Measurements from ENCODE around the gene IRF6.

The IRF6 gene

GRCh38 chr1:209767096-209767495 lies 38.8 kb downstream of the IRF6 start:
- in situ Hi-C loops (cut with HindIII; ENCODE audit: low sequenced_read_pairs) = no loop called here

GRCh38 chr1:209766051-209766450 lies 39.9 kb downstream of the IRF6 start:
- in situ Hi-C loops (cut with HindIII; ENCODE audit: low sequenced_read_pairs) = no loop called here

GRCh38 chr1:209761011-209761635 lies 44.8 kb downstream of the IRF6 start:
- in situ Hi-C loops (cut with HindIII; ENCODE audit: low sequenced_read_pairs) = loop anchor here (5.0 kb wide), 1 partner anchor 34 kb away; no protein-coding TSS in a partner anchor

- in situ Hi-C loops (cut with HindIII; ENCODE audit: low sequenced_read_pairs) = loop anchor here (5.0 kb wide), 1 partner anchor 33 kb away; no protein-coding TSS in a partner anchor
These were observed 46.0 kb downstream of the IRF6 start for GRCh38 chr1:209759829-209760359.

GRCh38 chr1:209758400-209758799 lies 47.5 kb downstream of the IRF6 start:
- in situ Hi-C loops (cut with HindIII; ENCODE audit: low sequenced_read_pairs) = no loop called here

- in situ Hi-C loops (cut with HindIII; ENCODE audit: low sequenced_read_pairs) = no loop called here
These were observed 49.1 kb downstream of the IRF6 start for GRCh38 chr1:209756615-209757445.

- in situ Hi-C loops (cut with HindIII; ENCODE audit: low sequenced_read_pairs) = no loop called here
These were observed 49.9 kb downstream of the IRF6 start, which contains the start of gene TRAF3IP3 for GRCh38 chr1:209755926-209756614. TRAF3IP3 (plus strand) TSS chr1:209756053; CDS start chr1:209760040, 3,987 bp downstream.

GRCh38 chr1:209755256-209755655 lies 50.7 kb downstream of the IRF6 start:
- in situ Hi-C loops (cut with HindIII; ENCODE audit: low sequenced_read_pairs) = no loop called here

GRCh38 chr1:209752890-209753289 lies 53.1 kb downstream of the IRF6 start:
- in situ Hi-C loops (cut with HindIII; ENCODE audit: low sequenced_read_pairs) = no loop called here

GRCh38 chr1:209751627-209752231 lies 54.2 kb downstream of the IRF6 start:
- in situ Hi-C loops (cut with HindIII; ENCODE audit: low sequenced_read_pairs) = no loop called here

- in situ Hi-C loops (cut with HindIII; ENCODE audit: low sequenced_read_pairs) = no loop called here
These were observed 56.1 kb downstream of the IRF6 start for GRCh38 chr1:209749670-209750323.

- in situ Hi-C loops (cut with HindIII; ENCODE audit: low sequenced_read_pairs) = no loop called here
These were observed 56.7 kb downstream of the IRF6 start for GRCh38 chr1:209749205-209749604.

- in situ Hi-C loops (cut with HindIII; ENCODE audit: low sequenced_read_pairs) = no loop called here
These were observed 57.3 kb downstream of the IRF6 start for GRCh38 chr1:209748620-209749019.

GRCh38 chr1:209747580-209748262 lies 58.2 kb downstream of the IRF6 start:
- in situ Hi-C loops (cut with HindIII; ENCODE audit: low sequenced_read_pairs) = no loop called here

GRCh38 chr1:209746451-209747165 lies 59.3 kb downstream of the IRF6 start:
- in situ Hi-C loops (cut with HindIII; ENCODE audit: low sequenced_read_pairs) = no loop called here

- in situ Hi-C loops (cut with HindIII; ENCODE audit: low sequenced_read_pairs) = no loop called here
These were observed 62.8 kb downstream of the IRF6 start for GRCh38 chr1:209743145-209743482.

- in situ Hi-C loops (cut with HindIII; ENCODE audit: low sequenced_read_pairs) = no loop called here
These were observed 63.4 kb downstream of the IRF6 start for GRCh38 chr1:209742409-209743144.

GRCh38 chr1:209741889-209742288 lies 64.1 kb downstream of the IRF6 start:
- in situ Hi-C loops (cut with HindIII; ENCODE audit: low sequenced_read_pairs) = no loop called here

- in situ Hi-C loops (cut with HindIII; ENCODE audit: low sequenced_read_pairs) = no loop called here
These were observed 64.7 kb downstream of the IRF6 start for GRCh38 chr1:209741193-209741592.
